8988T (cell line): Measurements from ENCODE around the gene ATP11A.

Source experiments
- DNase-seq: peaks from one replicate; pipeline ENCODE4 v3.0.0; 2011

ATP11A gene

DNA sequence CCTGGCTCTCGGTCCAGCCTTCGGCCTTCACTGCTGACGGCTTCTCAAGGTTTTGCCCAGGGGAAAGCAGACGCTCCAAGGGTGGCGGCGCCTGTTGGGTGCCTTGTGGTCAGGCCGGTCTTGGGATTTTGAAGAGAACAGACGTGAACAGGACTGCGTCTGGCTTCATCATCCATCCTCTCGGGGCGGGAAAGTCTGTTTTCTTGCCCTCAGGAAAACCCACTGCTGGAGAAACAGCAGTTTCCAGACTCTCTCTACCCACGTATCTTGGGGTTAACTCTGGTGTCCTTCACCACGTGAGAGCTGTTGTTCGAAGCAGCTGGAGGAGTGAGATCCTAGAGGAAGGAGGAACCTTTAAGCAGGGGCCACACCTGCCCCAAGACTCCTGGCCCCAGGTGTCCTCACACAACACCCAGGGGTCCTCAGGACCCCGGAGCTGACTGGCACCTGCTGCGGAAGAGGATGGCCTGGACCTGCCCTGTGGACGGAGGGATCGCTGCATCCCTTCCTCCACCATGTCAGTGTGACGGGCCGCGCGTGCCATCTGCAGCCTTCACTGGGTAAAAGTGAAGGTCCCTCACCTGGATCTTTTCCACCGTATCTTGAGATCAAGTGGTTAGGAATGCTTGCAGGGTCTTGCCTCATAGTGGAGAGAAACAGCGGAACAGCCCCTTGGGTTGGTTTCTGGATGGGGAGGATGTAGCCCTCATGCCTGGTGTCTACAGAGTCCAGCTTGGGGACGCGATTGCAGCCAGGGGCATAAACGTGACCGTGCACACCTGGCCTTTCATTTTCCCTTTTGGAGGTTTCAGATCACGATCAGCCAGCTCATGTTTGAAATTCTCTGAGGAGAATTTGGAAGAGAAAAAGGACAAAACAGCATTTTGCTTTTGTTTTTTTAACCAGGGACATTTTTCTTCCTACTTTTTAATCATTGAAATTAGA lies 209.7 kb downstream of the ATP11A start:
- no peak for DNase-seq

DNA sequence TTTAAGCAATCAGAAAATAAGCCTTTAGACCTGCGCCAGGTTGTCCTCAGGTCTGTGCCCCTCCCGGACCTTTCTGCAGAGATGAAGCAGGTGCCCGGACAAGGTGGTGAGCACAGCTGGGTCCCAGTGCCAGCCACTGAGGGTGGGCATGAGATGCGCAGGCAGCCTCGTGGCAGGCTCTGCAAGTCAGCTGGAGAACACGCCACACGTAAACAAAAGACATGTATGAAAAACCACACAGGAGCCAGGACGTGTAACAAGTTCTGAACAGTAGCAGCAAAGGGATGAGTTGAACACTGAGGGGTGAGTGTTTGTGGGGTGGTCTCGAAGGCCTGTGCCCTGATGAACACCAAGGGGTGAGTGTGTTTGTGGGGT lies 210.4 kb downstream of the ATP11A start:
- no peak for DNase-seq

DNA sequence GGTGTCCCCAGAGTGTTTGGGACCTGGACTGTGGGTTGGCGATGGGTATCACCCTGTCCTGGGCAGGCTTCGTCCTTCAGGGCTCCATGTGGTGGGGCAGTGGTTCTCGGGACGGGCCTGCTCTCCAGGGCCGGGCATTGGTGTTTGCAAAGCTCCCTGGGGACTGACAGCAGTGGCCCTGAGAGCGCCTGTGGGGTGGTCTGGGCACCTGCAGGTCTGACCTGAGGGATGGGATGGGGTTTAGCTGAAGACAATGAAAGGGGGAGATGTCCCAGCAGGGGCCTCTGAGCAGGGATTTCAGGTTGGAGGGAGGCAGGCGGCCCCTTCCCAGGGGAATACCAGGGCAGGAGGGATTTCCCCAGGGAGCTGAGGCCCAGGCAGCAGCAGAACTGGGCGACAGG lies 210.9 kb downstream of the ATP11A start:
- no peak for DNase-seq

DNA sequence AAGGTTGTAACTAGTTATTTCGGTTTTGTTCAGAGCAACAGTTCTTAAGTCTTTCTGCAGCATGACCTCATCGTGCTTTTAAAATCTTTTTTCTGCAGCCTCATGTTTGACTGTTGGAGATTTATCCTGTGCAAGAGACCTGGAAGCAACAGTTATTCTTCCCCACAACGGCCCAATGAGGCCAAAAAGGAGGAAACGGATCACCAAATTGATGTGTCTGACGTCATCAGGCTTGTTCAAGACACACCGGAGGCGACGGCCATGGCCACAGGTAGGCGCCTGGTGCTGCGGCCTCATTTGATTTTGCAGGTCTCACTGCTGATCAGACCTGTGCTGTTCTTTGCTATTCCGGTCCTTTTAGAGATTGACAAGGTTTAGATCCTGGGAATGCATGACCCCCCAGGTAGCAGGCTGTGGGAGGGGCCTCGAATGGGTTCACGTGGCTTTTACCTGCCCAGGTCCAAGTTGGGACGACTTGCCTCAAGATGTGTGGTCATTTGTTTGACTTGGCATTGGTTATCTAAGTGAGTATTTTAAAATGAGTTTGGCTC lies 212.3 kb downstream of the ATP11A start:
- DNase-seq: no peak

DNA sequence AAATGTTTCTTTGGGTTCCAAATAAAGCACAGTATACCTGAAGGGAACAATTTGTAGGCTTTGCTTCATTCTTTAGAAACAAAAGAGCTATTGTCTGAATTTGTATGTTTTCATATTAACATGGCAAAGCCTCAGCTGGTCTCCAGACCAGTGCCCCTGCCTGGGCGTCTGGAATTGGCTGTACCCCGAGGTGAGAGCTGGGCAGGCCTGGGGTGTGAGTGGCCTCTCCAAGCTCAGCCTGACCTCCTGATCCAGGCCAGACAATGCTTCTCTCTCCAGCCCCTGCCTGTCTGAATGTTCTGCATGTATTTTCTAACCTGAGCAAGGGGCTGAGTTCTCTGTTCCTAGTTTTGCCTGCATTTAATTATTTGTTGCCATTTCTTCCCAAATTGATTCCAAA lies 212.8 kb downstream of the ATP11A start:
- DNase-seq: no peak

DNA sequence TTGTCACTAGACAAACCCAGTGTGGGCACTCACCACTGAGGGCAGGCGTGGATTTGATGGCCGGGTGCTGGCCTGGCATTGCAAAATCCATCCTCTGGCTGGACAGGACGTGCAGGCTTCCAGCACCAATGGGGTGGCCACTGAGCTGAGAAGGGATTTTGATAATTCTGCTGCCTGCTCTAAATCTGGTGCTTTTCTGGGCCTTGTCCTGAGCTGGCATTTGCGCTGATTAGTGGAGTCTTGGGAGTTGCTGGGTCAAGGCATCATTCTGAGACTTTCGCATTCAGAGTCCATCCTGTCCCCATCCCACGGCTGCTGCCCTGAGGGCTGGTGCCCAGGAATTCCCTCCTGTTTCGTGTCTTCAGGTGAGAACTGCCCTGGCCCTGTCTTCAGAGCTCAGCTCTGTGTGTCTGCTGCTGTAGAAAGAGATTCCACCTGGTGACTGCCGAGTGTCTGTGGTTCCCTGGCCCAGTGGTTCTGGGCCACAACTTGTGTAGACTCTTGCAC lies 213.3 kb downstream of the ATP11A start:
- DNase-seq: no peak

DNA sequence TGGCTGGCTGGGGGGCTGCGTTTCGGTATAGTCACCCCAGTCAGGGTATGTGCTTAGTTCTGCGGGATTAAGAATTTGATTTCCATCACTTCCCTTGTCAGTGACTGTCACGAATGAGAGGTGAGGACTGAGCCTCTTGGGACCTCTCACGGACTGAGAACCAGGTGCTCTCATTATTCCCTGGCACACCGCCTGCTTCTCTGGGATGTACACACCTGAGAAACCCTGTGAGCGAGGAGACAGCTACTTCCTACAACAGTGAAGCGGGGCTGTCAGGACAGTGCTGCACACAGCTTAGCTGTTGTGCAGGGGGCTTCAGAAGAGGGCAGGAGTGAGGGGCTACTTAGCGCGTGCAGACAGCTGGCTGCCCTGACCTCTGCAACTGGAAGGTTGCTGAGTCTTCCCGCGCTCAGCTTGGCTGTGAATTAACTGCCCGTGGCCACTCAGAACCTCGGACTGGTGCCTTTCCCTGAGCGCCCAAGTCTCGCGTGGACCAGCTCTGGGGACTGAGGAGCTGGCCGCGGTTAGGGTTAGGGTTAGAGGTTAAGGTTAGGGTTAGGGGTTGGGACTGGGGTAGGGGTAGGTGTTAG lies 213.9 kb downstream of the ATP11A start:
- DNase-seq: no peak

DNA sequence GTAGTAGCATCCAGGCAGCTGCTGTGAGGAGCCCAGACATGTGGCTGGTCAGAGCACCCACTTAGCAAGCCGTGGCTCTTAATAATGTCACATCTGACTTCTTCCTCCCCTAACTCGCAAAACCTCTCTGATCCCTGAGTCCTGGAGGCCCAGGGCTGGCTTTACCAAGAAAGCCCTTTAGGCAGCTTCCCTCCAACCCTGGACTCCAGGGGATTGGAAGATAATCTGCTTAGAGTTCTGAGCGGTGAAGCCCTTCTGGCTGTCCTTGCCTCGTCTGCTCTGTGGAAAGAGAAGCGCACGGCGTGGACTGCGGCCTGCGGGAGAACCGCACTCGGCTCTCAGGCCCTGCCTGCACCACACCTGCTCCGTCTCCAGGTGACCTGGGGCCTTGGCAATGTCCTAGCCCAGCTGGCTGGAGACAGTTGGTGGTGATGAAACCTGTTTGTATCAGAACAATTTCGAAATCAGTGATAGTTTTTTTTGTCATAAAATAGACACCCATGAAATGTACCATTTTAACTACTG lies 214.7 kb downstream of the ATP11A start:
- no peak for DNase-seq

DNA sequence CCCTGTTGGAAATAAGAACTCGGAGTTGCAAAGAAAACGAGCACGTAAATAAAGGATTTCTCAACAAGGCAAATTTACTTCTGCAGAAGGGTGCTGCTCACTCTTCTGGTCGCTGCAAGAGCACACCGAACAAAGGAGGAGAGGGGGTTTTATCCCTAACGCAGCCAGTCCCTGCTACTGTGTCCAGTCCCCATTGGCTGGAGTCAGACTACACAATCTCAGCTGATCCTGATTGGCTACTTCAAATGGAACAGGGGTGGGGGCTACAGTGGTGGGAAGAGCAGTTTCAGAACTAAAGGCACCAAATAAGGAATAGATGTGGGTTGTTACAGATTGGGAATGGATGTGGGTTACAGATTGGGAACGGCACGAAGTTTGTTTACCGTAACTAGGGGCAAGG lies 215.2 kb downstream of the ATP11A start:
- DNase-seq: no peak

DNA sequence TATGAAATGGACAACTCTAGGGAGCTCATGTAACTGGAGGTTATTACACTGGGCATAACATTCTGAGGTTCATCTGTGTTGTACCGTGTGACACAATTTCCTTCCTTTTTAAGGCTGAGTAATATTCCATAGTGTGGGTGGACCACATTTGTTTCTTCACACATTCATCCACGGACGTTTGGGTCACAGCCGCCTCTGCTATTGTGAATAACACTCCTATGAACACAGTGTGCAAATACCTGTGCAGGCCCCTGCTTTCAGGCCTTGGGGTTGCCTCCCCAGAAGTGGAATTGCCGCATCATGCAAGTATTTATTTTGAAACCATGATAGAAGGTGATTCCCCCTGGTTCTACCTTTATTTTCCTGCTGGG lies 215.8 kb downstream of the ATP11A start:
- DNase-seq: no peak

DNA sequence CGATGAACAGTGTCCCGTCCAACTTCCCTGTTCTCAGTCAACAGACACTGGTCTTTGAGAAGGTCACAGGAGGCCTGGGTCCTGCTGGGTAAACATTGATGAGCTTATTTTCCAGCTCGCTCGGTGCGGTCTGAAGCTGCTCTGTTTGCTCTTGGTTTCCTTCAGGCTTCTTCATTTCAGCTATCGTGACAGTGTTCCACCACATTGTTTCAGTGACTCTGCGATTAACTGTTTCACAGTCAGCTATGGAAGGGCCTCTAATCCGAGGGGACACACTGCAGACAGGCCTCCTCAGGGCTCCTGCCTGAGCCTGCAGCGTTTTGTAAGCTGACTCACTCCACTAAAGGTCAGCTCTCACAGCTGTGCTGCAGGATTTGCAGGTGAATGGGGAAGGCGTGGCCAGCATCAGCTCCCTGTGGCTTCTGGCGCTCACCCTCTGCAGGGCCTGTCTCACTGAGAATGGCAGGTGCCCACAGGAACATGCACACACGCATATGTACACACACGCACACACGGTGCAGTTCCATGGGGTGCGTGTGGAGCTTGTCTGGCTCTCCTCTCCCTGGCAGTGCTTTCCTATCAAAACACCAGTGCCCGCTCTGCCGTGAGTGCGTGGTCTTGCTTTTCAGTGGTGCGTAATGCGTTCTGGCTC lies 216.3 kb downstream of the ATP11A start:
- no peak for DNase-seq

DNA sequence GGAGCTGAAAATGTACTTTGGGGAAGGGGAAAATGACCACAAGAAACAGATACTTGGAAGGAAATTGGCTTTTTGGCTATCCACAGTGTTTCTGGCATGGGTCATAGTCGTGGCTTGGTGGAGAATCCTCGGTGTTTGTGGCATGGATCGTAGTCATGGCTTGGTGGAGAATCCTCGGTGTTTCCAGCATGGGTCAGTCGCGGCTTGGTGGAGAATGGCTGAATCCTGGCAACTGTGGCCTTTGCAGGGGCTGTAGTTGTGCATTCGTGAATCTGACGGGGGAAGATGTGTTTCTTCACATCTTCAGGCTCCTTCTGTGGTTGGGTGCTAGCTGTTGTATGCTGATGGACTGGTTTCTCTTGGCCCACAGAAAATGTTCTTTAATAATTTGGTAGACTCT lies 217.4 kb downstream of the ATP11A start:
- DNase-seq: no peak

DNA sequence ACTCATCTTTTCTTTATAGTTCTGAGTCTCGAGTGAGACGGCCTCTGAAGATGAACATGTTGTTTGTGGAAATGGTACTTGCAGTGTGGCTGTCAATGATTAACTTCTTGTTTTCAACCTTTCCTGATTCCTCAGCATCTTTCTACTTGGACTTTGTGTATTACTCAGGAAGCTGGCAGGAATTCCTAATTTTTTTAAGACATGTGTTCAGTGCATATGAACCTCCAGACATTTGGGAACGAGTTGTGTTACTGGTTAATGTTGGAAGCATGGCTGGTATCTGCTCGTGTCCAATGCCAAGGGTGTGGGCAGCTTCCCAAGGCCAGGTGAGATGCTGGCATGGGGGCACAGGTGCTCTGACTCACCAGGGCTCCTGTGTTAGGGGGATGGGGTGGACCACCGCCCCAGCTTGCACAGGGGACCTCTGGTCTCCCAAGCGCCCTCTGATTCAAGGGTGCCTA lies 218.1 kb downstream of the ATP11A start:
- DNase-seq: no peak

DNA sequence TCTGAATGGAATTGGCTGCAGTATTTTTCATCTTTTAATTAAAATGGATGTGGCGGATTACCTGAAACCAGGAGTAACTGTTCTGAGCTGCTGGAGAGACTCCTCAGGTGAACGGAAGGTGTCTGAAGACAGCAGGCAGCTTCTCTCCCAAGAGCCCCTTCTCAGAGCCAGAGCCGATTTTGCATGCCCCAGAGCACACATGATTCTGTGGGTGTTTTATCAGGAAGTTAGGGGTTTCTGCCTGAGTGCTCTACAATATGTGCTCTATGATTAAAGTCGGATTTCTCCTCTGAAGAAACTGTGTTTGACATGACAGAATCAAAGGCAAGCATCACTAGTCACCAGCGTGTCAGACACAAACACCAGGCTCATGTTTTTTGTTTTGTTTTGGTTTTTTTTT lies 218.5 kb downstream of the ATP11A start:
- DNase-seq: no peak

DNA sequence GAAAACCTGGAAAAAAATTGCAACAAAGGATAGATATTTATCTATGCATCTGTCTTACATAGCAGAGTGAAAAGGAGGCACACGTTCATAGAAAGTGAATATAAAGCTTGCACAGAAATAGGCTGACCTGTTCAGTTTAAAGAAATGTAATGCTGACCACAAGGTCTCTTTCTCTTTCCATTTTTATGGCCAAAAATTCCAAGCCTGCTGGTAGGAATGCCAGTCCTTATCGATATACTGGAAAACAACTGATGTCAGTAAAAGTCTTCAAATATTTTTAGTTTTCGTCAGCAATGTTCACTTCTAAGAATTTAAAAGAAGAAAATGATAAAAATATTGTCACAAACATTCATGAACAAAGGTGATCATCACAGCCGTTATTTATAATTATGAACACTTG lies 220.2 kb downstream of the ATP11A start:
- DNase-seq: no peak

DNA sequence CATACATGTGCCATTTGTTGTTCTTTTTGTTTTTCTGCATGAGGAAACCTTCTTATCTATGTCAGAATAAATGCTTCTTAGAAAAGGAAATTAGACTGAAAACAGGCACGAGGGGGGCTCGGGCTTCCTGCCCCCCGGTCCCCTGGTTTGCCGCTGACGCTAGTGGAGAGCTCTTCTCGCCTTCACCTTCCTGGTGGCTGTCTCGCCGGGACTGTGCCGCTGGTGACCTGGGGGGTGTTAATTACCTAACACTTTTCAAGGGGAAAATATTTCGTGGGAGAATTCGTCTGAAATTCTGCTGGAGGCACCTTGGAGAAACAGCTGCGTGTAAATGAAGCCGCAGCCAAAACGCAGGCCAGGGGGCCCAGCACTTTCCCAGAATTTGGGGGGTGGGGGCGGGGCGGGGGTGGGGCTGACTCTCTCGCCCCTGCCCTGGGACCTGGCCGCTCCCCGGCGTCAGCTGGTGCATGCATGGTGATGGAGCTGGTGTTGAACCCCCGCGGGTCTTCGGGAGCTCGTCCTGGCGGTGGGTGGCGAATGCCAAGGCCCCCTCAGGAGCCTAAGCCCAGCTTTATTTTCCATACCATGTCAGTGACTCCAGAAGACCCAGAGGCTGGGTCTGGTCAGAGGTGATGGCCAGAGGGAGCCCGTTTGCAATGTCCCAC lies 220.9 kb downstream of the ATP11A start:
- no peak for DNase-seq

DNA sequence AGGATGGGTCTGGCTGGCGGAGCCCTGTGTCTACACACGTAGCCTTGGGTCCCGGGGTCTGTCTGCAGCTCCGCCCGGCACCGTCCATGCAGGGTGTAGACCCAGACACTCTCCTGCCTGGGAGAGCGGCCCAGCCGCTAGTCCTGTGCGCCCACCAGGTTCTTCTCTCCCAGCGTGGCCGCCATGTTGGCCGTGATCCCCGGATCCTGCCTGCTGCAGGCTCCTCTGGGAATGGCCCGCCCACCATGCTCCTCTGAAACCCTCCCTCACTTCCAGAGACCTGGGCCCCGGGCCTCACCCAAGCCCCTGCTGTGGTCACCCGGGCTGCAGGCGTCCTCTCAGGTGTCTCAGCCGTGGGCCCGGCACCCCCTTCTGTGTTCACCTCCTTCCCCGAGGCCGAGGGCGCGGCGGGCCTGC lies 221.5 kb downstream of the ATP11A start:
- DNase-seq: no peak

DNA sequence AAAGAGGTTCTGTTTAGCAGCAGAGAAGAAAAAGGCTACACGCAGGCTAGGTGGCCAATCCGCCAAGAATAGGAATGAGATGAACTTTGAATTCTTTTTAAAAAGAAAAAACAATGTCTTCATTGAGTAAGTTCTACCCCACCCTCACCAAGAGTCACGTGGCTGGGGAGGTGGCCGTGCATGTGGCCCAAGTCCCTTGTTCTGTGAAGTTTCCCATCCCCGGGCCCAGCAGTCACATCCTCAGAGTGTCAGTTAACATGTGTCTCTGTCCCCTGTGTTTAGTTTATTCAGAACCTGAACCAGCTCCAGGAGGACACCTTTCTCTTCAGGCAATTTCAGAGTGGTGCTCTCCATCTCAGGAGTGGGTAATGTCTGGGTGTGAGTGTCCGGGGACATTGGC lies 222.0 kb downstream of the ATP11A start:
- no peak for DNase-seq

DNA sequence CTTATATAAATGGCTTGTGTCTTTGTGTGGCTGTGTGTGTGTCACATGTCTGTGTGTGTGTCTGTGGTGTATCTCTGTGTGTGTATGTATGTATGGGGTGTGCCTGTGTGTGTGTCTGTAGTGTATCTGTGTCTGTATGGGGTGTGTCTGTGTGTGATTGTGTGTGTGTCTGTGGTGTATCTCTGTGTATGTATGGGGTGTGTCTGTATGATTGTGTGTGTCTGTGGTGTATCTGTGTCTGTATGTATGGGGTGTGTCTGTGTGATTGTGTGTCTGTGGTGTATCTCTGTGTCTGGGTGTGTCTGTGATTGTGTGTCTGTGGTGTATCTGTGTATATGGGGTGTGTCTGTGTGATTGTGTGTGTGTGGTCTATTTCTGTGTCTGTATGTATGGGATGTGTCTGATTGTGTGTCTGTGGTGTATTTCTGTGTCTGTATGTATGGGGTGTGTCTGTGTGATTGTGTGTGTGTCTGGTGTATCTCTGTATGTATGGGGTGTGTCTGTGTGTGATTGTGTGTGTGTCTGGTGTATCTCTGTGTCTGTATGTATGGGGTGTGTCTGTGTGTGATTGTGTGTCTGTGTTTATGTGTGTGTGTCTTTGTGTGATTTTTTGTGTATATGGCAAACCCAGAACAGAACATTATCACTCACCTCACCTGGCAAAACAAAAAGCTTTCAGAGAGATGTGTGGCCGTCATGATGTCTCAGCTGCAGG lies 223.0 kb downstream of the ATP11A start:
- no peak for DNase-seq

DNA sequence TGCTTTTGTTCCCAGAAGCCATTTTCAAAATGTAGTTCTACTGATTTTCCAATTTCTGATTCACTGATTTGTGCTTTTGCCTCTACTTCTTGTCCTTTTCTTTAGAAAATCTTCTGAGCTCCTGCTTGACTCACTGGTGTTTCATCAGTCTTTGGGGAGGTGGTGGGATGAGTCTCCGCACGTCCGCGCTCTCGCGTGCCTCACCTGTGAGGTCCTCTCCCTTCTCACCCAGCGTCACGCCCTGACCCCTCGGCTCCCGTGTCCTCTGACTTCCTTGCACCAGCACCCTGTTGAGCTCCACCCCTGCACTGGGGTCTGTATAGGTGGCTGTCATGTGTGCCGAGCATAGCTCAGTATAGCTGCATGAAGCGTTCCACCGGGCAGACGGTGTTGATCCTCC lies 226.5 kb downstream of the ATP11A start:
- no peak for DNase-seq

DNA sequence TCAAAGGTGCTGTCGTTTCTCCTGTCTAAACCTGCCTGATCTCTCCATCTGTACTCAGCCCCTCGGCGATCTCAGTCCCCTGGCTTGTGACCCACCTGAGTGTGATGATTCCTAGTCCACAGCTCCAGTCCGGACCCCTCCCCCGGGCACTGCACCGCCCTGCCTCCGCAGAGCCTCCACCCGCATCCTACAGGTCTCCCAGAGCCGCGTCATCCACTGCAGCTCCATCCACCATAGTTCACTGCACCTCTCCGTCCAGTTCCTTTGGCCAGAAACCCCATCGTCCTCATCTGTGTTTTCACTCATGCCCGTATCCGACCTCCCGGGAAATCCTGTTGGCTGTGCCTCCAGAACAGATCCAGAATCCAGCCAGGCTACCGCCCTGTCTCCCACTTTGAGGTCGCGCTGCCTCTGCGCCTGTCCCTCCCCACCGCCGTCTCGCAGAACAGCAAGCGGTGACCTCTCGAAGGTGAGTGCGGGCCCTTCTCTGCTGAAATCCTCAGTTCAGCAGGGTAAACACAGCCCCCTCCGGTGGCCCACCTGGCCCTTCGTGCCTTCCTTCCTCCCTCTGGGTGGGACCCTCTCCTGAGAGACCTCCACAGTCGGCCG lies 227.3 kb downstream of the ATP11A start:
- no peak for DNase-seq

DNA sequence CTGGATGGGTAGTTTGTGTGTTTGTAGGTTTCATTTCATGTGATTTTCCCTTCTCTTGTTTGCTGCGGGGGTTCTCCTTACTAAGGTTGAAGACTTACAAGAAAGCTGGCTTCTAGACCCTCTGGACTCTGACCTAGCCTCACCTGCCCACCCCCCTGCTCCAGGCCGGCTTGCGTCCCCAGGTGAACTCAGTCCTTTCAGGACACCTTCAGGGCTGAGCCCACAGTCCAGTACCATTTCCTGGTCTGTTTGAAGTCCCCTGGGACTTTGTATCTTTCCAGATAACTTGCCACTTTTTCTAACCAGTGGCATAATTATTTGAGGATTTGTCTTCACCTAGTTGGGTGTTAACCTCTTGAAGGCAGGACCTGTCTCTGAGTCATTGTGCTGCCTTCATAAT lies 227.9 kb downstream of the ATP11A start:
- no peak for DNase-seq
